GM23248 (cell line): ENCODE data around the gene SMPDL3A.
"Not testable (repeated sequence)": the region's sequence is repeated elsewhere in the genome, so short reads cannot be mapped to it uniquely, and the experiment has no call there.

ENCODE experiments used
- EZH2 ChIP-seq: fragments of 200-600 bp; sonication (generic); IDR thresholded peaks from 2 replicates; pipeline ENCODE4 v1.6.1; 2018; ENCODE audit warnings: antibody characterized with exemption, mild to moderate bottlenecking; ENCODE audit not compliant: insufficient read depth, poor library complexity, severe bottlenecking
- EZH2phosphoT487 ChIP-seq: fragments of 200-600 bp; sonication (generic); IDR thresholded peaks from 2 replicates; pipeline ENCODE4 v1.6.1; 2018; ENCODE audit warnings: antibody characterized with exemption, moderate library complexity, mild to moderate bottlenecking, low read depth; ENCODE audit not compliant: insufficient read depth

GRCh38 chr6:122748945-122749344 lies 40.1 kb upstream of the SMPDL3A start:
- TF ChIP-seq EZH2phosphoT487, EZH2: not testable (repeated sequence)
